Measurements from ENCODE around the gene SLAMF8.

Gene SLAMF8

DNA sequence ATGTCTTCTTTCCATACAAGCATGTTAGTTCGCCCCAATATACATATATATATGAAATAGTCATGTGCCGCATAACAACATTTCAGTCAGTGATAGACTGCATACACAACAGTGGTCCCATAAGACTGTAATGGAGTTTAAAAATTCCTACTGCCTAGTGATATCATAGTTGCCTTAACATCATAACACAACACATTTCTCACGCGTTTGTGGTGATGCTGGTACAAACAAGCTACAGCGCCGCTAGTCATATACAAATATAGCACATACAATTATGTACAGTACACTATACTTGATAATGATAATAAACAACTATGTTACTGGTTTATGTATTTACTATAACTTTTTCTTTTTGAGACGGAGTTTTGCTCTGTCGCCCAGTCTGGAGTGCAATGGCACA lies 10.7 kb upstream of the SLAMF8 start:
- Histone ChIP-seq H3K4me1 (ENCODE audit: control insufficient read depth, low read length) (no peaks in the 10 kb centered on the region), H4K20me1 (ENCODE audit: control insufficient read depth, insufficient read depth, low read depth, low read length) (no peaks in the 10 kb centered on the region), H3K27me3 (ENCODE audit: control insufficient read depth, low read length) (peaks cover 32% of the 10 kb centered on the region; the same call in 1 of the 2 replicates), H3K4me3 (ENCODE audit: low read length) (no peak overlapping the region), H3K27ac (ENCODE audit: low read depth, low read length) (no peak overlapping the region), H3K4me2 (ENCODE audit: low read length) (no peak overlapping the region), H3K9me2 (replicated peaks; ENCODE audit: control insufficient read depth, low read length) (no peaks in the 10 kb centered on the region), H3K9me3 (ENCODE audit: control insufficient read depth, insufficient read depth, low read length) (no peaks in the 10 kb centered on the region), H3K79me2 (ENCODE audit: control insufficient read depth, low read length) (no peaks in the 10 kb centered on the region), H3K36me3 (ENCODE audit: control insufficient read depth, low read length) (no peaks in the 10 kb centered on the region), H3F3A (ENCODE audit: control insufficient read depth, insufficient read depth) (no peaks in the 10 kb centered on the region)
- TF ChIP-seq, protein P1, sequence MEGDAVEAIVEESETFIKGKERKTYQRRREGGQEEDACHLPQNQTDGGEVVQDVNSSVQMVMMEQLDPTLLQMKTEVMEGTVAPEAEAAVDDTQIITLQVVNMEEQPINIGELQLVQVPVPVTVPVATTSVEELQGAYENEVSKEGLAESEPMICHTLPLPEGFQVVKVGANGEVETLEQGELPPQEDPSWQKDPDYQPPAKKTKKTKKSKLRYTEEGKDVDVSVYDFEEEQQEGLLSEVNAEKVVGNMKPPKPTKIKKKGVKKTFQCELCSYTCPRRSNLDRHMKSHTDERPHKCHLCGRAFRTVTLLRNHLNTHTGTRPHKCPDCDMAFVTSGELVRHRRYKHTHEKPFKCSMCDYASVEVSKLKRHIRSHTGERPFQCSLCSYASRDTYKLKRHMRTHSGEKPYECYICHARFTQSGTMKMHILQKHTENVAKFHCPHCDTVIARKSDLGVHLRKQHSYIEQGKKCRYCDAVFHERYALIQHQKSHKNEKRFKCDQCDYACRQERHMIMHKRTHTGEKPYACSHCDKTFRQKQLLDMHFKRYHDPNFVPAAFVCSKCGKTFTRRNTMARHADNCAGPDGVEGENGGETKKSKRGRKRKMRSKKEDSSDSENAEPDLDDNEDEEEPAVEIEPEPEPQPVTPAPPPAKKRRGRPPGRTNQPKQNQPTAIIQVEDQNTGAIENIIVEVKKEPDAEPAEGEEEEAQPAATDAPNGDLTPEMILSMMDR (IDR thresholded peaks at IDR 0.05; ENCODE audit: low read depth, low read length, poor library complexity, severe bottlenecking): no peak
- no peak for TF ChIP-seq EZH2phosphoT487 (IDR thresholded peaks at IDR 0.05; ENCODE audit: borderline replicate concordance, low read length)

- peaks cover 20% of the 10 kb centered on the region; the same call in 1 of the 2 replicates for H3K27me3 ChIP-seq (ENCODE audit: control insufficient read depth, low read length)
- H3K36me3 ChIP-seq (ENCODE audit: control insufficient read depth, low read length): no peaks in the 10 kb centered on the region
- no peak overlapping the region for H3K4me2 ChIP-seq (ENCODE audit: low read length)
- H3K4me3 ChIP-seq (ENCODE audit: low read length): no peak overlapping the region
- no peaks in the 10 kb centered on the region for H3K79me2 ChIP-seq (ENCODE audit: control insufficient read depth, low read length)
- no peaks in the 10 kb centered on the region for H4K20me1 ChIP-seq (ENCODE audit: control insufficient read depth, insufficient read depth, low read depth, low read length)
- H3K4me1 ChIP-seq (ENCODE audit: control insufficient read depth, low read length): no peaks in the 10 kb centered on the region
- no peaks in the 10 kb centered on the region for H3K9me3 ChIP-seq (ENCODE audit: control insufficient read depth, insufficient read depth, low read length)
- H3K9me2 ChIP-seq (replicated peaks; ENCODE audit: control insufficient read depth, low read length): no peaks in the 10 kb centered on the region
- TF ChIP-seq EZH2phosphoT487 (IDR thresholded peaks at IDR 0.05; ENCODE audit: borderline replicate concordance, low read length): no peak
- TF ChIP-seq, protein P1 (IDR thresholded peaks at IDR 0.05; ENCODE audit: low read depth, low read length, poor library complexity, severe bottlenecking): no peak
- no peaks in the 10 kb centered on the region for H3F3A ChIP-seq (ENCODE audit: control insufficient read depth, insufficient read depth)
- H3K27ac ChIP-seq (ENCODE audit: low read depth, low read length): no peak overlapping the region
Measured at GRCh38 chr1:159817276-159818041, 9.2 kb upstream of the SLAMF8 start.

- Histone ChIP-seq H3K27me3 (ENCODE audit: control insufficient read depth, low read length) (peaks cover 9% of the 10 kb centered on the region; the same call in 1 of the 2 replicates), H3K36me3 (ENCODE audit: control insufficient read depth, low read length) (no peaks in the 10 kb centered on the region), H3K79me2 (ENCODE audit: control insufficient read depth, low read length) (no peaks in the 10 kb centered on the region), H4K20me1 (ENCODE audit: control insufficient read depth, insufficient read depth, low read depth, low read length) (no peaks in the 10 kb centered on the region), H3K27ac (ENCODE audit: low read depth, low read length) (no peak overlapping the region), H3F3A (ENCODE audit: control insufficient read depth, insufficient read depth) (no peaks in the 10 kb centered on the region), H3K9me3 (ENCODE audit: control insufficient read depth, insufficient read depth, low read length) (no peaks in the 10 kb centered on the region), H3K9me2 (replicated peaks; ENCODE audit: control insufficient read depth, low read length) (no peaks in the 10 kb centered on the region), H3K4me2 (ENCODE audit: low read length) (no peak overlapping the region), H3K4me1 (ENCODE audit: control insufficient read depth, low read length) (no peaks in the 10 kb centered on the region), H3K4me3 (ENCODE audit: low read length) (no peak overlapping the region)
- TF ChIP-seq, protein P1 (IDR thresholded peaks at IDR 0.05; ENCODE audit: low read depth, low read length, poor library complexity, severe bottlenecking): no peak
- no peak for TF ChIP-seq EZH2phosphoT487 (IDR thresholded peaks at IDR 0.05; ENCODE audit: borderline replicate concordance, low read length)
Measured at GRCh38 chr1:159821171-159821867, 5.4 kb upstream of the SLAMF8 start.
